ENCODE results near the gene GGCX. TPM values are rescaled to one million over a fixed set of nuclear protein-coding genes. Genes with fewer than 3 reads are reported as not detected.
A peak's percentile ranks its signal among the peaks of the same experiment; 100 is the strongest.

Gene GGCX
- total and polyA plus RNA-seq, 9 of the 15 experiments (the other 6 are each of a cell fraction or from before 2014, with no cell fraction given): 14.4 to 47.1 (median 28.1) TPM

GRCh38 chr2:85534881-85535280 lies 26.4 kb downstream of the GGCX start:
- H3K4me1 ChIP-seq (replicated peaks in 1 of 2; ENCODE audit: control insufficient read depth in 2 of 2, insufficient read depth in 2 of 2, low read length in 2 of 2): peaks cover 3 to 9% of the 10 kb centered on the region in 2 experiments; a peak in 4 of 5 replicates
- no peak overlapping the region for H3K4me3 ChIP-seq
- no TSS peak for BruUV-seq (replicated peaks)
- TF ChIP-seq RBFOX2 (IDR thresholded peaks at IDR 0.05; ENCODE audit: low read depth, low read length) (0 out of 2 replicates have a peak, but pooled peaks have one; percentile 22), ZBTB5 (IDR thresholded peaks at IDR 0.05) (no peak)
- intact Hi-C loops (cut with micrococcal nuclease): loop anchor here (5.0 kb wide), 1 partner anchor 98 kb away; no protein-coding TSS in a partner anchor
- no peak overlapping the region for H2AFZ ChIP-seq (ENCODE audit: low read depth, low read length)
- H3K27ac ChIP-seq (ENCODE audit: extremely low read depth, low read depth, low read length): no peak overlapping the region
- no peak overlapping the region for H3K4me2 ChIP-seq (ENCODE audit: insufficient read depth, low read length)
- H3K27me3 ChIP-seq (ENCODE audit: control insufficient read depth in 2 of 2, insufficient read depth in 2 of 2, low read length in 2 of 2): no peaks in the 10 kb centered on the region
- in situ Hi-C loops (cut with MboI): no loop called here
- H3K9me3 ChIP-seq (replicated peaks; ENCODE audit: control insufficient read depth, insufficient read depth, low read depth, low read length): no peaks in the 10 kb centered on the region
- CTCF ChIA-PET (ENCODE audit: low intra/inter-chr PET ratio): no interaction called here
- ATAC-seq (no peak), DNase-seq (ENCODE audit: extremely low read depth in 1 of 4, low spot score in 3 of 4) (no peak), FAIRE-seq (no peak)
- peaks cover 5% of the 10 kb centered on the region for H3K36me3 ChIP-seq (ENCODE audit: control insufficient read depth, insufficient read depth, low read length)
- POLR2A ChIA-PET: interaction anchor here (0.6 to 24.3 kb wide), 7 partner anchors 10 to 116 kb away, joined by 3 to 1576 read pairs (median 4); partner anchors contain the start of genes CAPG and SH2D6
- no peaks in the 10 kb centered on the region for H3K9me1 ChIP-seq (ENCODE audit: control insufficient read depth, insufficient read depth, low read length)
- H3K9ac ChIP-seq (ENCODE audit: insufficient read depth in 1 of 2, low read depth in 2 of 2, low read length in 2 of 2): no peak overlapping the region
- peaks cover 33% of the 10 kb centered on the region for H3K79me2 ChIP-seq (ENCODE audit: control insufficient read depth, insufficient read depth, low read length)
- H4K20me1 ChIP-seq (replicated peaks; ENCODE audit: control insufficient read depth, insufficient read depth, low read length): peaks cover 4% of the 10 kb centered on the region
- WGBS (ENCODE audit: insufficient coverage, low coverage, missing lambda C conversion rate): 32% methylated on average over 3 of the region's 3 CpGs

- in situ Hi-C loops (cut with MboI): no loop called here
These were observed 27.2 kb downstream of the GGCX start for GRCh38 chr2:85534099-85534498.

More at GRCh38 chr2:85534099-85534498, 27.2 kb downstream of the GGCX start:
- no peaks in the 10 kb centered on the region; the same call in 2 of the 3 replicates for H3K36me3 ChIP-seq (ENCODE audit: control insufficient read depth, insufficient read depth, low read length)
- H3K9ac ChIP-seq (ENCODE audit: insufficient read depth in 1 of 2, low read depth in 2 of 2, low read length in 2 of 2): no peak overlapping the region
- H3K79me2 ChIP-seq (ENCODE audit: control insufficient read depth, insufficient read depth, low read length): peaks cover 25% of the 10 kb centered on the region
- FAIRE-seq: no peak
- ChIA-PET CTCF (ENCODE audit: low intra/inter-chr PET ratio) (no interaction called here), POLR2A (interaction anchor here (0.9 to 24.3 kb wide), 5 partner anchors 10 to 116 kb away, joined by 4 to 1576 read pairs (median 21); partner anchors contain the start of genes CAPG and SH2D6)
- ATAC-seq: no peak
- H3K4me1 ChIP-seq (replicated peaks in 1 of 2; ENCODE audit: control insufficient read depth in 2 of 2, insufficient read depth in 2 of 2, low read length in 2 of 2): peaks cover 3 to 9% of the 10 kb centered on the region in 2 experiments; a peak in 4 of 5 replicates
- H3K27ac ChIP-seq (ENCODE audit: extremely low read depth, low read depth, low read length): no peak overlapping the region
- no peaks in the 10 kb centered on the region for H4K20me1 ChIP-seq (replicated peaks; ENCODE audit: control insufficient read depth, insufficient read depth, low read length)
- no peak overlapping the region for H3K4me2 ChIP-seq (ENCODE audit: insufficient read depth, low read length)
- H3K27me3 ChIP-seq (ENCODE audit: control insufficient read depth in 2 of 2, insufficient read depth in 2 of 2, low read length in 2 of 2): no peaks in the 10 kb centered on the region
- no peak for DNase-seq (ENCODE audit: extremely low read depth in 1 of 4, low spot score in 3 of 4)
- no TSS peak for BruUV-seq (replicated peaks)
- H2AFZ ChIP-seq (ENCODE audit: low read depth, low read length): no peak overlapping the region
- intact Hi-C loops (cut with micrococcal nuclease): no loop called here
- H3K9me1 ChIP-seq (ENCODE audit: control insufficient read depth, insufficient read depth, low read length): no peaks in the 10 kb centered on the region
- 80% methylated on average over 3 of the region's 3 CpGs for WGBS (ENCODE audit: insufficient coverage, low coverage, missing lambda C conversion rate)
- no peaks in the 10 kb centered on the region for H3K9me3 ChIP-seq (replicated peaks; ENCODE audit: control insufficient read depth, insufficient read depth, low read depth, low read length)
- TF ChIP-seq RBBP5 (IDR thresholded peaks at IDR 0.05; ENCODE audit: borderline replicate concordance, insufficient read depth, low read length, poor library complexity, severe bottlenecking) (no peak), TSC22D4 (tag; IDR thresholded peaks at IDR 0.05) (no peak), MTA3 (IDR thresholded peaks at IDR 0.05; ENCODE audit: borderline replicate concordance) (no peak), ZNF184 (CRISPR knock-in tag; IDR thresholded peaks at IDR 0.05) (no peak), KDM5B (IDR thresholded peaks at IDR 0.05; ENCODE audit: insufficient replicate concordance, low read depth, low read length) (no peak)
- no peak overlapping the region for H3K4me3 ChIP-seq

Measured in K562 (cell line).